Thoracic aorta (tissue), 2 donors: ENCODE data around the gene PHF2. TPM values are rescaled to one million over a fixed set of nuclear protein-coding genes. Genes with fewer than 3 reads are reported as not detected.

ENCODE experiments used
- ATAC-seq: fragments of 150-250 bp; one replicate; pipeline ENCODE4 v1.8.0; 2017; ENCODE audit warnings: low read depth; ENCODE audit not compliant: insufficient number of reproducible peaks, low FRiP score
- DNase-seq: peaks from one replicate; pipeline ENCODE4 v3.0.0-alpha.2; 2020; ENCODE audit warnings: low spot score
- H3K27ac ChIP-seq, 2 donors: fragments of 200-600 bp; sonication (generic); 1 replicate in 1 of 2; 2 replicates in 1 of 2; pipeline ENCODE4 v1.5.1; 2016; ENCODE audit warnings: mild to moderate bottlenecking in 2 of 2, moderate library complexity in 2 of 2
- H3K27me3 ChIP-seq: fragments of 200-600 bp; sonication (generic); replicated peaks from 2 replicates; pipeline ENCODE4 v1.6.0; 2016; ENCODE audit warnings: mild to moderate bottlenecking; ENCODE audit not compliant: insufficient read depth
- H3K36me3 ChIP-seq: fragments of 200-600 bp; sonication (generic); one replicate; pipeline ENCODE4 v1.5.1; 2016
- H3K4me1 ChIP-seq, 2 donors: fragments of 200-600 bp; sonication (generic); 1 replicate in 1 of 2; 2 replicates in 1 of 2; pipeline versions ENCODE4 v1.5.1 to v1.6.0; 2016; ENCODE audit warnings: low read depth in 2 of 2, mild to moderate bottlenecking in 1 of 2; ENCODE audit not compliant: control insufficient read depth in 1 of 2
- H3K4me3 ChIP-seq: fragments of 200-600 bp; sonication (generic); 2 replicates; pipeline ENCODE4 v1.5.1; 2016; ENCODE audit warnings: mild to moderate bottlenecking
- H3K9me3 ChIP-seq: fragments of 200-600 bp; sonication (generic); 2 replicates; pipeline ENCODE4 v1.5.1; 2016
- CTCF ChIP-seq: fragments of 200-600 bp; sonication (generic); IDR thresholded peaks from one replicate; pipeline ENCODE4 v1.5.1; 2019; ENCODE audit warnings: antibody characterized with exemption
- total RNA-seq, 2 donors: library from RNA; depleted of rRNA; stranded (reverse); fragments of >200 nt; gene quantifications; one replicate each; pipeline versions ENCODE4 v1.1.0 to v1.2.3, GENCODE V29; 2016

PHF2 gene
- total RNA-seq, 2 donors from 2014 or later, result 29.9 to 36.6 TPM

- no peak overlapping the region for H3K4me3 ChIP-seq
- TF ChIP-seq CTCF, result no peak
- no peak for DNase-seq
- no peak overlapping the region for H3K27ac ChIP-seq
- ATAC-seq, result no peak
- no peaks in the 10 kb centered on the region for H3K9me3 ChIP-seq
- H3K27me3 ChIP-seq, result no peaks in the 10 kb centered on the region
- peaks cover 8 to 33% of the 10 kb centered on the region in 2 donors for H3K4me1 ChIP-seq
- H3K36me3 ChIP-seq, result no peaks in the 10 kb centered on the region
Observed at GRCh38 chr9:93600504-93600903, 24.1 kb downstream of the PHF2 start.

DNA sequence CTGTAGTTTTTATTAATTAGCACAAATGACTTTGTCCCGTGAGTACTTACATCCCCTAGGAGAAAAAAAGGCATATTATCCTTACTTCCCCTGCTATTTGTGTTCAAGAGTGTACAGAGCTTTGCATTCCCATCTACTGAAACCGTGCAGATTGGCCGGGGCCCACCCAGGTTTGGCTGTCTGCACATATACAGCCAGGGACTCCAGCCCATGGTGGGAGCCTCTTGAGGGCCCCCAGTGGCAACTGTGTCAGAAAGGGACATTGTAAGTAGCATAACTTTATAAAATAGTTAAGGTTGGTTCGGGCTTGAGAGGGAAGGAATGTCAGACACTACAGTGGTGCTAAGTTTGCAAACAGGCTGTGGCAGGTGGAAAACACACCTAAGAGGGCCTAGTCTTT lies 24.7 kb downstream of the PHF2 start:
- peaks cover 8 to 33% of the 10 kb centered on the region in 2 donors for H3K4me1 ChIP-seq
- ATAC-seq, result no peak
- no peaks in the 10 kb centered on the region for H3K36me3 ChIP-seq
- DNase-seq, result no peak
- no peak overlapping the region for H3K27ac ChIP-seq
- TF ChIP-seq CTCF, result no peak
- H3K27me3 ChIP-seq, result no peaks in the 10 kb centered on the region
- H3K4me3 ChIP-seq, result no peak overlapping the region
- H3K9me3 ChIP-seq, result no peaks in the 10 kb centered on the region

GRCh38 chr9:93601666-93602065 lies 25.3 kb downstream of the PHF2 start:
- ATAC-seq, result no peak
- no peaks in the 10 kb centered on the region for H3K9me3 ChIP-seq
- no peak overlapping the region for H3K27ac ChIP-seq
- H3K36me3 ChIP-seq, result no peaks in the 10 kb centered on the region
- no peak overlapping the region for H3K4me3 ChIP-seq
- no peaks in the 10 kb centered on the region for H3K27me3 ChIP-seq
- no peak for DNase-seq
- TF ChIP-seq CTCF, result no peak
- peaks cover 8 to 33% of the 10 kb centered on the region in 2 donors for H3K4me1 ChIP-seq

- Histone ChIP-seq H3K4me3 (no peak overlapping the region), H3K9me3 (peaks cover 3% of the 10 kb centered on the region), H3K36me3 (no peaks in the 10 kb centered on the region), H3K4me1 (peaks cover 8 to 33% of the 10 kb centered on the region in 2 donors), H3K27me3 (no peaks in the 10 kb centered on the region), H3K27ac (no peak overlapping the region)
- ATAC-seq, result no peak
- DNase-seq, result no peak
- no peak for TF ChIP-seq CTCF
Observed at GRCh38 chr9:93603011-93603410, 26.6 kb downstream of the PHF2 start.

DNA sequence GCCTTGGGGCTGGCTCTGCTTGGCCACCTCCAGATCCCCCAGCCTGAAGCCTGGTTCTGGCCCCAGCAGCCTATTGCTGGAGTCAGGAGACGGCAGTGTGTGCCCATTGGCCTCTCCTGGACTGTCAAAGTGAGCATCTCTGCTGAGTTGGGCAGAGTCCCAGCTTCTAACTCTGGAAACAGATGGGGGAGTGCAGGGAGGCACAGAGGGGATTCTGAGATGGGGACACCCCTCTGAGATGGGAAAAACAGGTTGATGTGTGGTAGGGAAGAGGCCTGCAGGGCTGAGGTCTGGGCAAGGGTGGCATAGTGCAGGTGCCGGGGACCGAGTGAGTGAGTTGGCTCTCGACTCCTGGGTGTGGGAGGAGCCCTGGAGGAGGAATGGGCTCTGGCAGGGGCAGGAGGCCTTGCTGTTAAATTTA lies 27.5 kb downstream of the PHF2 start:
- H3K27ac ChIP-seq, result peak overlapping the region in 1 of 2 donors; percentile 17
- ATAC-seq, result no peak

More for the DNA sequence above, 27.5 kb downstream of the PHF2 start:
- Histone ChIP-seq H3K4me3 (peak overlapping the region; percentile 11), H3K27me3 (no peaks in the 10 kb centered on the region), H3K4me1 (peaks cover 4 to 25% of the 10 kb centered on the region in 2 donors), H3K36me3 (no peaks in the 10 kb centered on the region), H3K9me3 (peaks cover 3% of the 10 kb centered on the region)
- DNase-seq, result no peak
- TF ChIP-seq CTCF, result no peak
